Measurements from ENCODE around the gene DCAF11. TPM values are rescaled to one million over a fixed set of nuclear protein-coding genes. Genes with fewer than 3 reads are reported as not detected.

The DCAF11 gene
- total and polyA plus RNA-seq, 2 of the 13 experiments (the other 11 are each of a cell fraction or from before 2014, with no cell fraction given), result 150 to 257 TPM

- TF ChIP-seq HIC2 (CRISPR knock-in tag; IDR thresholded peaks at IDR 0.05; ENCODE audit: low read depth) (no peak), CTCF (CRISPR knock-in tag; IDR thresholded peaks at IDR 0.05) (no peak), KDM6A (CRISPR knock-in tag; IDR thresholded peaks at IDR 0.05; ENCODE audit: low read depth) (no peak), CC2D1A (CRISPR knock-in tag; IDR thresholded peaks at IDR 0.05) (no peak), E2F1 (CRISPR knock-in tag; IDR thresholded peaks at IDR 0.05) (no peak), THAP11 (CRISPR knock-in tag; IDR thresholded peaks at IDR 0.05) (no peak), ZNF710 (CRISPR knock-in tag; IDR thresholded peaks at IDR 0.05; ENCODE audit: borderline replicate concordance) (no peak), ZNF350 (CRISPR knock-in tag; IDR thresholded peaks at IDR 0.05; ENCODE audit: borderline replicate concordance, low read depth) (no peak), ZNF879 (CRISPR knock-in tag; IDR thresholded peaks at IDR 0.05) (no peak), ZSCAN12 (CRISPR knock-in tag; IDR thresholded peaks at IDR 0.05) (peak; percentile 14; the same call in 1 of the 2 replicates), SIN3A (IDR thresholded peaks at IDR 0.05; ENCODE audit: borderline replicate concordance, low read depth, low read length) (0 out of 2 replicates have a peak, but pooled peaks have one; percentile 5), CSRNP1 (CRISPR knock-in tag; IDR thresholded peaks at IDR 0.05) (no peak), TCF12 (IDR thresholded peaks at IDR 0.05) (no peak), TCF12 (CRISPR knock-in tag; IDR thresholded peaks at IDR 0.05) (no peak), TCF7L2 (IDR thresholded peaks at IDR 0.05; ENCODE audit: low read depth, low read length) (no peak), SALL1 (CRISPR knock-in tag; IDR thresholded peaks at IDR 0.05) (no peak), CEBPZ (IDR thresholded peaks at IDR 0.05; ENCODE audit: low read length) (no peak), FOXA3 (CRISPR knock-in tag; IDR thresholded peaks at IDR 0.05) (no peak), SIX4 (CRISPR knock-in tag; IDR thresholded peaks at IDR 0.05) (no peak)
Observed at GRCh38 chr14:24081739-24082211, 32.8 kb upstream of the DCAF11 start (continued).
